A375 (cell line): Measurements from ENCODE around the gene TBL3. TPM values are rescaled to one million over a fixed set of nuclear protein-coding genes. Genes with fewer than 3 reads are reported as not detected.

Experiments
- small RNA-seq: library from RNA; depleted of rRNA; stranded (forward); fragments of <200 nt; gene quantifications from one replicate; pipeline ENCODE3, GENCODE V24; 2014
- total RNA-seq: library from RNA; depleted of rRNA; stranded (reverse); fragments of >200 nt; shearing (Covaris generic); gene quantifications from 2 replicates; pipeline ENCODE4 v1.2.3, GENCODE V29; 2014; rRNA removed

TBL3 gene
- 72.8 and 74.0 TPM in 2 replicates for total RNA-seq

GRCh38 chr16:1971796-1972489 is at the start of gene TBL3:
Gene TBL3, plus strand, starts transcription at chr16:1972053. Its CDS starts 112 bp downstream, at chr16:1972165.

GRCh38 chr16:1942810-1943726 is 28.8 kb upstream of the TBL3 start, which contains the start of gene MSRB1:
Gene MSRB1, minus strand, starts transcription at chr16:1943199. Its CDS starts 43 bp downstream, at chr16:1943156.

GRCh38 chr16:1959269-1960039 is 12.4 kb upstream of the TBL3 start, which contains the start of gene NDUFB10:
Gene NDUFB10, plus strand, starts transcription at chr16:1959538. Its CDS starts 87 bp downstream, at chr16:1959625.

GRCh38 chr16:1964506-1965395 is 7.1 kb upstream of the TBL3 start, which contains the start of gene RPS2:
Gene RPS2, minus strand, starts transcription at chr16:1964826. Its CDS starts 201 bp downstream, at chr16:1964625.

GRCh38 chr16:1966460-1966859 is 5.4 kb upstream of the TBL3 start, which contains the start of gene RNF151:
Gene RNF151, plus strand, starts transcription at chr16:1966856. Its CDS starts 26 bp downstream, at chr16:1966882.

GRCh38 chr16:1981398-1981836 is 9.6 kb downstream of the TBL3 start, which contains the start of gene NOXO1:
Gene NOXO1, minus strand, starts transcription at chr16:1981469. Its CDS starts 290 bp downstream, at chr16:1981179.

GRCh38 chr16:1983544-1984346 is 11.9 kb downstream of the TBL3 start, which contains the start of gene GFER:
Gene GFER, plus strand, starts transcription at chr16:1984193. Its CDS starts 26 bp downstream, at chr16:1984219.

GRCh38 chr16:1989209-1990100 is 17.6 kb downstream of the TBL3 start, which contains the start of gene SYNGR3:
Gene SYNGR3, plus strand, starts transcription at chr16:1989970. Its CDS starts 133 bp downstream, at chr16:1990103.

GRCh38 chr16:2009791-2010510 is 38.1 kb downstream of the TBL3 start, which contains the start of gene ZNF598:
Gene ZNF598, minus strand, starts transcription at chr16:2009821.

GRCh38 chr16:2019518-2019920 is 47.7 kb downstream of the TBL3 start, which contains the start of gene NPW:
Gene NPW, plus strand, starts transcription at chr16:2019785.

GRCh38 chr16:2026461-2027023 is 54.7 kb downstream of the TBL3 start, which contains the start of gene NHERF2:
Gene NHERF2, plus strand, starts transcription at chr16:2026902. Its CDS starts 104 bp downstream, at chr16:2027006.

Small RNA genes within 50 kb of the gene (small RNA-seq; reads per million reads assigned to genes)
- gene AC005363.2 (not detected), gene RN7SL219P (not detected), gene SNORA10 (not detected), gene SNORA64 (not detected)

Other genes with a start within 250 kb of the TBL3 start
- 89.3 and 122 TPM in 2 replicates for gene NME3, start 200.5 kb upstream of the TBL3 start, total RNA-seq
- gene EME2, start 199.2 kb upstream of the TBL3 start, total RNA-seq: 21.4 and 22.7 TPM in 2 replicates
- gene MRPS34, start 198.9 kb upstream of the TBL3 start, total RNA-seq: 187 and 223 TPM in 2 replicates
- gene SPSB3, start 189.5 kb upstream of the TBL3 start, total RNA-seq: 51.4 and 57.6 TPM in 2 replicates
- gene NUBP2, start 189.1 kb upstream of the TBL3 start, total RNA-seq: 132 and 137 TPM in 2 replicates
- 0.29 TPM in 1 of 2 replicates, not detected in the other for gene IGFALS, start 178.3 kb upstream of the TBL3 start, total RNA-seq
- gene HAGH, start 145.2 kb upstream of the TBL3 start, total RNA-seq: 113 and 133 TPM in 2 replicates
- 30.1 and 30.2 TPM in 2 replicates for gene FAHD1, start 144.8 kb upstream of the TBL3 start, total RNA-seq
- not detected in 2 replicates for gene MEIOB, start 99.9 kb upstream of the TBL3 start, total RNA-seq
- not detected in 2 replicates for gene HS3ST6, start 53.6 kb upstream of the TBL3 start, total RNA-seq
- 8.5 and 10.2 TPM in 2 replicates for gene MSRB1, start 28.9 kb upstream of the TBL3 start, total RNA-seq
- gene RPL3L, start 17.4 kb upstream of the TBL3 start, total RNA-seq: not detected in 2 replicates
- 551 and 557 TPM in 2 replicates for gene NDUFB10, start 12.5 kb upstream of the TBL3 start, total RNA-seq
- gene RPS2, start 7.2 kb upstream of the TBL3 start, total RNA-seq: 4,459 and 5,166 TPM in 2 replicates
- gene RNF151, start 5.2 kb upstream of the TBL3 start, total RNA-seq: not detected in 2 replicates
- gene NOXO1, start 9.4 kb downstream of the TBL3 start, total RNA-seq: 0.23 TPM in 1 of 2 replicates, not detected in the other
- gene GFER, start 12.1 kb downstream of the TBL3 start, total RNA-seq: 46.0 and 50.1 TPM in 2 replicates
- 1.6 and 2.0 TPM in 2 replicates for gene SYNGR3, start 17.9 kb downstream of the TBL3 start, total RNA-seq
- gene ZNF598, start 37.8 kb downstream of the TBL3 start, total RNA-seq: 59.6 and 76.5 TPM in 2 replicates
- 1.0 and 1.5 TPM in 2 replicates for gene NPW, start 47.7 kb downstream of the TBL3 start, total RNA-seq
- gene NHERF2, start 54.8 kb downstream of the TBL3 start, total RNA-seq: 113 and 117 TPM in 2 replicates
- 58.6 and 71.2 TPM in 2 replicates for gene NTHL1, start 75.8 kb downstream of the TBL3 start, total RNA-seq
- 75.3 and 90.4 TPM in 2 replicates for gene TSC2, start 75.9 kb downstream of the TBL3 start, total RNA-seq
- 90.3 and 104 TPM in 2 replicates for gene PKD1, start 163.8 kb downstream of the TBL3 start, total RNA-seq
- gene RAB26, start 176.6 kb downstream of the TBL3 start, total RNA-seq: 9.0 and 16.0 TPM in 2 replicates
- gene TRAF7, start 183.7 kb downstream of the TBL3 start, total RNA-seq: 71.3 and 72.5 TPM in 2 replicates
- gene CASKIN1, start 224.6 kb downstream of the TBL3 start, total RNA-seq: 1.1 and 1.4 TPM in 2 replicates
- gene MLST8, start 233.4 kb downstream of the TBL3 start, total RNA-seq: 44.6 and 65.4 TPM in 2 replicates
- gene BRICD5, start 238.8 kb downstream of the TBL3 start, total RNA-seq: 1.3 and 3.0 TPM in 2 replicates
- gene PGP, start 242.8 kb downstream of the TBL3 start, total RNA-seq: 19.2 and 26.6 TPM in 2 replicates